SK-N-SH treated with all-trans-retinoic acid at 6 μM for 48 hours (cell line): Measurements from ENCODE around the gene ADIRF.

ENCODE experiments used
- ATAC-seq: fragments of 200-7000 bp; cut with Tn5 transposase; 3 replicates; pipeline ENCODE4 v1.9.1; 2020; ENCODE audit warnings: mild to moderate bottlenecking, moderate library complexity
- ARNTL ChIP-seq: fragments of 450-650 bp; formaldehyde crosslinking; IDR thresholded peaks from 2 replicates; pipeline ENCODE4 v1.5.0; 2020; ENCODE audit warnings: low read depth, mild to moderate bottlenecking, moderate library complexity, borderline replicate concordance
- CREB5 ChIP-seq: fragments of 250-450 bp; sonication (Bioruptor Pico); IDR thresholded peaks from 2 replicates; pipeline ENCODE4 v1.5.1; 2020; ENCODE audit warnings: low read depth, mild to moderate bottlenecking, moderate library complexity
- CSDC2 ChIP-seq: fragments of 250-450 bp; sonication (Bioruptor Pico); IDR thresholded peaks from 2 replicates; pipeline ENCODE4 v1.5.0; 2020; ENCODE audit warnings: mild to moderate bottlenecking, moderate library complexity
- CSRNP3 ChIP-seq: fragments of 250-450 bp; sonication (Bioruptor Pico); IDR thresholded peaks from 2 replicates; pipeline ENCODE4 v1.5.1; 2021; ENCODE audit warnings: mild to moderate bottlenecking, moderate library complexity
- GLIS3 ChIP-seq: fragments of 250-450 bp; sonication (Bioruptor Pico); IDR thresholded peaks from 2 replicates; pipeline ENCODE4 v1.5.0; 2020; ENCODE audit warnings: mild to moderate bottlenecking, moderate library complexity
- OSR1 ChIP-seq: fragments of 250-450 bp; sonication (Bioruptor Pico); IDR thresholded peaks from 2 replicates; pipeline ENCODE4 v1.8.0; 2022; ENCODE audit warnings: moderate library complexity, mild to moderate bottlenecking, inconsistent platforms
- PATZ1 ChIP-seq: fragments of 250-450 bp; sonication (Bioruptor Pico); IDR thresholded peaks from 2 replicates; pipeline ENCODE4 v1.8.0; 2020; ENCODE audit warnings: mild to moderate bottlenecking, moderate library complexity, borderline replicate concordance
- PPARA ChIP-seq: fragments of 250-450 bp; sonication (Bioruptor Pico); IDR thresholded peaks from 2 replicates; pipeline ENCODE4 v1.5.0; 2020; ENCODE audit warnings: mild to moderate bottlenecking, borderline replicate concordance
- RARB ChIP-seq: fragments of 250-450 bp; sonication (Bioruptor Pico); IDR thresholded peaks from 2 replicates; pipeline ENCODE4 v1.8.0; 2021; ENCODE audit warnings: mild to moderate bottlenecking, moderate library complexity
- SNAI2 ChIP-seq: fragments of 250-450 bp; sonication (Bioruptor Pico); IDR thresholded peaks from 2 replicates; pipeline ENCODE4 v1.5.0; 2020; ENCODE audit warnings: mild to moderate bottlenecking, moderate library complexity
- ZC3H10 ChIP-seq: fragments of 250-450 bp; sonication (Bioruptor Pico); IDR thresholded peaks from 2 replicates; pipeline ENCODE4 v1.5.1; 2021; ENCODE audit warnings: mild to moderate bottlenecking, moderate library complexity
- ZFP3 ChIP-seq: fragments of 250-450 bp; sonication (Bioruptor Pico); IDR thresholded peaks from 2 replicates; pipeline ENCODE4 v1.5.0; 2020; ENCODE audit warnings: mild to moderate bottlenecking, moderate library complexity
- ZNF565 ChIP-seq: fragments of 450-650 bp; formaldehyde crosslinking; conservative IDR thresholded peaks from 2 replicates; pipeline ENCODE4 v1.5.0; 2020; ENCODE audit warnings: low read depth, mild to moderate bottlenecking, moderate library complexity
- ZNF8 ChIP-seq: fragments of 450-650 bp; formaldehyde crosslinking; IDR thresholded peaks from 2 replicates; pipeline ENCODE4 v1.5.0; 2020; ENCODE audit warnings: mild to moderate bottlenecking, moderate library complexity
- TF ChIP-seq, protein P1 (sequence below): fragments of 250-450 bp; sonication (Bioruptor Pico); IDR thresholded peaks from 2 replicates; pipeline ENCODE4 v1.8.0; 2021; ENCODE audit warnings: low read depth, mild to moderate bottlenecking, moderate library complexity, borderline replicate concordance
- TF ChIP-seq, protein P2 (sequence below): fragments of 250-450 bp; sonication (Bioruptor Pico); IDR thresholded peaks from 2 replicates; pipeline ENCODE4 v1.5.0; 2020; ENCODE audit warnings: mild to moderate bottlenecking, moderate library complexity

Gene ADIRF

GRCh38 chr10:86941426-86941825 is 26.9 kb upstream of the ADIRF start (continued):
- TF ChIP-seq, protein P1, sequence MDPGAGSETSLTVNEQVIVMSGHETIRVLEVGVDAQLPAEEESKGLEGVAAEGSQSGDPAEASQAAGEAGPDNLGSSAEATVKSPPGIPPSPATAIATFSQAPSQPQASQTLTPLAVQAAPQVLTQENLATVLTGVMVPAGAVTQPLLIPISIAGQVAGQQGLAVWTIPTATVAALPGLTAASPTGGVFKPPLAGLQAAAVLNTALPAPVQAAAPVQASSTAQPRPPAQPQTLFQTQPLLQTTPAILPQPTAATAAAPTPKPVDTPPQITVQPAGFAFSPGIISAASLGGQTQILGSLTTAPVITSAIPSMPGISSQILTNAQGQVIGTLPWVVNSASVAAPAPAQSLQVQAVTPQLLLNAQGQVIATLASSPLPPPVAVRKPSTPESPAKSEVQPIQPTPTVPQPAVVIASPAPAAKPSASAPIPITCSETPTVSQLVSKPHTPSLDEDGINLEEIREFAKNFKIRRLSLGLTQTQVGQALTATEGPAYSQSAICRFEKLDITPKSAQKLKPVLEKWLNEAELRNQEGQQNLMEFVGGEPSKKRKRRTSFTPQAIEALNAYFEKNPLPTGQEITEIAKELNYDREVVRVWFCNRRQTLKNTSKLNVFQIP, result no peak

DNA sequence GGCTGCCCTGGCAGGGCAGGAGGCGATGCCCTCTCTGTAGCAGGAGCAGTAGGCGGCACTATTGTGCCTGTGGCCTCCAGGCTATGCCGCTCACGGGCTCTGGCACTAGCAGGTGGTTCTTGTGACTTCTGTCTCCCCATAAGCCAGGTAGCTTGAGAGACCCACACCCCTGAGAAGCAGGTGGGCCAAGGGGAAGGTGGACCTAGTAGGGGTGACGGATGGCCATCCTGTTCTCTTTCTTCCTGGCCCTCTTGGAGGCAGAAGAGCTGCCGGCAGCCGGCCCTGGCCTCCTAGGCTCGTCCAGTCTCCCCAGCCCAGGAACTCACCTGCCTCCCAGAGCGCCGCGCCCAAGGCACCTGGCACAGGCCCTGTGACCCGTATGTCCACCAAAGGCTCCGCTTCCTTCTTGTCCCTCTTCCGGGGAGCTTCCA is 26.3 kb upstream of the ADIRF start:
- ATAC-seq, result no peak
- TF ChIP-seq RARB (no peak), ZFP3 (no peak), PATZ1 (CRISPR knock-in tag) (no peak), ZNF565 (CRISPR knock-in tag) (no peak), CSDC2 (CRISPR knock-in tag) (no peak), CSRNP3 (no peak), SNAI2 (CRISPR knock-in tag) (no peak)

DNA sequence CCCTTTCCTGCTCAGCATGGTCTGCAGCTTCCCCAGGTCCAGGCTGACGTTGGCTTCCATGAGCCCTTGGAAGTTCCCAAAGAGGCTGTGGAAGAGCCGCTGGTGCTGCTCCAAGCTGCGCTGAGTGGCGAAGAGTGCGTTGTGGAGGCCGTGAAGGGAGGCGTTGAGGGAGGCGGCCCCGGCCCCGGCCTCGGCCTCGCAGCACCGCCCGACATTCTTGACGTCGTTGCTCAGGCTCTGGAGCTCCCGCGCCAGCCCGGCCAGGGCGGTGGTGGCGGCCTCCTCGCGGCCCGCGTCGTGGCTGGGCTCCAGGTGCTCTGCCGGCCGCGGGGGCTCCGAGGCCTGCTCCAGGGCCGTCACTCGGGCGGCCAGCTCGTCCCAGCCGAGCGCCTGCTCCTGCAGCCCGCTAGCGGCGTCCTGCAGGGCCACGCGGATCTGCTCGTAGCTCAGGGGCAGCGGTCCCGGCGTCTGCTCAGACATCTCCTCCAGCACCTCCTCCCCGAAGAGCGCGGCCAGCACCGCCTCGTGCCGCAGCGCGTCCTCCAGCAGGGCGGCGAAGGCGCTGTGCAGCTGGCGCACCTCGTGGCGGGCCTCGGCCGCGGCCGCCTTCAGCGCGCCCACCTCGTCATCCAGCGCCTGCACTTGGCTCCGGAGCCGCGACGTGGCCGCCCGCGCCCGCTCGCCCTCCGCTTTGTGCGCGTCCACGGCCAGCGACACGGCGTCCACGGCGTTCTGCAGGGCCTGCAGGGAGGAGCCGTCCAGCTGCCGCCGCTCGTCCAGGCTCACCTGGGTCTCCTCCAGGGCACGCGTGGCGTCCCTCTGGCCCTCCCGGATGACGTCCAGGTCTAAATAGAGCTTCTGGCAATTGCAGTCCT is 25.6 kb upstream of the ADIRF start:
- ATAC-seq, result no peak

GRCh38 chr10:86943316-86944030 is 24.8 kb upstream of the ADIRF start:
- TF ChIP-seq ZNF565 (CRISPR knock-in tag), result no peak
- TF ChIP-seq, protein P1, result no peak
- TF ChIP-seq, protein P2, sequence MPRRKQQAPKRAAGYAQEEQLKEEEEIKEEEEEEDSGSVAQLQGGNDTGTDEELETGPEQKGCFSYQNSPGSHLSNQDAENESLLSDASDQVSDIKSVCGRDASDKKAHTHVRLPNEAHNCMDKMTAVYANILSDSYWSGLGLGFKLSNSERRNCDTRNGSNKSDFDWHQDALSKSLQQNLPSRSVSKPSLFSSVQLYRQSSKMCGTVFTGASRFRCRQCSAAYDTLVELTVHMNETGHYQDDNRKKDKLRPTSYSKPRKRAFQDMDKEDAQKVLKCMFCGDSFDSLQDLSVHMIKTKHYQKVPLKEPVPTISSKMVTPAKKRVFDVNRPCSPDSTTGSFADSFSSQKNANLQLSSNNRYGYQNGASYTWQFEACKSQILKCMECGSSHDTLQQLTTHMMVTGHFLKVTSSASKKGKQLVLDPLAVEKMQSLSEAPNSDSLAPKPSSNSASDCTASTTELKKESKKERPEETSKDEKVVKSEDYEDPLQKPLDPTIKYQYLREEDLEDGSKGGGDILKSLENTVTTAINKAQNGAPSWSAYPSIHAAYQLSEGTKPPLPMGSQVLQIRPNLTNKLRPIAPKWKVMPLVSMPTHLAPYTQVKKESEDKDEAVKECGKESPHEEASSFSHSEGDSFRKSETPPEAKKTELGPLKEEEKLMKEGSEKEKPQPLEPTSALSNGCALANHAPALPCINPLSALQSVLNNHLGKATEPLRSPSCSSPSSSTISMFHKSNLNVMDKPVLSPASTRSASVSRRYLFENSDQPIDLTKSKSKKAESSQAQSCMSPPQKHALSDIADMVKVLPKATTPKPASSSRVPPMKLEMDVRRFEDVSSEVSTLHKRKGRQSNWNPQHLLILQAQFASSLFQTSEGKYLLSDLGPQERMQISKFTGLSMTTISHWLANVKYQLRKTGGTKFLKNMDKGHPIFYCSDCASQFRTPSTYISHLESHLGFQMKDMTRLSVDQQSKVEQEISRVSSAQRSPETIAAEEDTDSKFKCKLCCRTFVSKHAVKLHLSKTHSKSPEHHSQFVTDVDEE (CRISPR knock-in tag), result no peak
- no peak for TF ChIP-seq ZC3H10 (CRISPR knock-in tag)
- TF ChIP-seq PPARA (CRISPR knock-in tag), result no peak
- no peak for TF ChIP-seq GLIS3
- TF ChIP-seq CSRNP3, result no peak
- no peak for TF ChIP-seq ZFP3
- TF ChIP-seq SNAI2 (CRISPR knock-in tag), result no peak
- no peak for TF ChIP-seq OSR1
- TF ChIP-seq CREB5 (CRISPR knock-in tag), result no peak
- no peak for TF ChIP-seq CSDC2 (CRISPR knock-in tag)
- no peak for ATAC-seq

More for the DNA sequence above, 25.6 kb upstream of the ADIRF start:
- TF ChIP-seq GLIS3 (no peak), SNAI2 (CRISPR knock-in tag) (no peak), ARNTL (CRISPR knock-in tag) (no peak), ZNF8 (CRISPR knock-in tag) (no peak), CSDC2 (CRISPR knock-in tag) (no peak)
- TF ChIP-seq, all 23 proteins: peak for 0
